HCT116 (cell line): ENCODE results near the gene TM9SF2. TPM values are rescaled to one million over a fixed set of nuclear protein-coding genes. Genes with fewer than 3 reads are reported as not detected.

Experiments
- ATAC-seq: fragments of 200-7000 bp; cut with Tn5 transposase; 2 replicates; pipeline ENCODE4 v1.9.1; 2020; ENCODE audit warnings: mild to moderate bottlenecking, moderate library complexity
- BruUV-seq: library from RNA; stranded (reverse); fragments of 400-500 nt; replicated peaks from 2 replicates; lab custom pipeline; 2021; lab: Mats Ljungman, UMichigan
- CTCF ChIA-PET: fragments of 300-600 bp; sonication (Branson Sonifier 250); formaldehyde crosslinking; loops from one replicate; lab custom pipeline; 2021; ENCODE audit warnings: antibody characterized with exemption; lab: Charles Lee
- POLR2A ChIA-PET: fragments of 300-600, 350-600 bp; sonication (Branson Sonifier 250); formaldehyde crosslinking; loops from one replicate; lab custom pipeline; 2021; ENCODE audit warnings: antibody characterized with exemption; lab: Charles Lee
- RAD21 ChIA-PET, 2 experiments: fragments of 300-600 bp; sonication (Branson Sonifier 250); formaldehyde crosslinking; loops; one replicate each; lab custom pipeline; 2023; ENCODE audit warnings: low total read pairs in 2 of 2; ENCODE audit not compliant: uncharacterized antibody in 2 of 2, unreplicated experiment in 2 of 2, low non-redundant PET in 1 of 2; lab: Charles Lee
- DNase-seq: peaks from one replicate; pipeline ENCODE4 v3.0.0-alpha.2; 2010; ENCODE audit warnings: low read depth, low spot score
- H2AFZ ChIP-seq: fragments of 200-600 bp; shearing (Covaris generic), sonication (generic); 2 replicates; pipeline ENCODE4 v1.6.1; 2017; ENCODE audit warnings: low read depth, mixed run types, mixed read lengths, antibody characterized with exemption, low read length; ENCODE audit not compliant: poor library complexity, severe bottlenecking
- H3K27ac ChIP-seq: 2 replicates; pipeline ENCODE4 v1.5.1; 2012; ENCODE audit warnings: low read depth, low read length
- H3K27me3 ChIP-seq: fragments of 200-600 bp; sonication (generic); 2 replicates; pipeline ENCODE4 v1.6.1; 2016; ENCODE audit warnings: mixed run types, low read length, mixed read lengths; ENCODE audit not compliant: insufficient read depth
- H3K36me3 ChIP-seq, 2 experiments: fragments of 200-500 bp in 1 of 2; fragments of 200-600 bp in 1 of 2; sonication (Bioruptor generic) in 1 of 2; sonication (generic) in 1 of 2; 2 replicates each; pipeline versions ENCODE4 v1.5.1 to v1.6.1; 2014 to 2016; ENCODE audit warnings: low read length in 2 of 2, inconsistent platforms in 1 of 2, mixed read lengths in 1 of 2, mixed run types in 1 of 2; ENCODE audit not compliant: insufficient read depth in 2 of 2, control insufficient read depth in 1 of 2
- H3K4me1 ChIP-seq, 2 experiments: fragments of 200-600 bp in 1 of 2; sonication (generic) in 1 of 2; 2 replicates each; pipeline versions ENCODE4 v1.5.1 to v1.6.1; 2012 to 2017; ENCODE audit warnings: low read length in 2 of 2, inconsistent platforms in 1 of 2, mild to moderate bottlenecking in 1 of 2, mixed read lengths in 1 of 2, mixed run types in 1 of 2, moderate library complexity in 1 of 2; ENCODE audit not compliant: insufficient read depth in 2 of 2, control insufficient read depth in 1 of 2
- H3K4me2 ChIP-seq: fragments of 200-600 bp; sonication (generic); 2 replicates; pipeline ENCODE4 v1.6.1; 2017; ENCODE audit warnings: mixed run types, low read length, mixed read lengths
- H3K4me3 ChIP-seq, 2 experiments: fragments of 200-600 bp in 1 of 2; sonication (generic) in 1 of 2; replicated peaks in 1 of 2; 2 replicates each; pipeline ENCODE4 v1.5.1; 2011 to 2016; ENCODE audit warnings: low read length in 2 of 2, control low read depth in 1 of 2, low read depth in 1 of 2, mild to moderate bottlenecking in 1 of 2, mixed read lengths in 1 of 2, mixed run types in 1 of 2
- H3K79me2 ChIP-seq: fragments of 200-600 bp; sonication (generic); 2 replicates; pipeline ENCODE4 v1.6.1; 2017; ENCODE audit warnings: mild to moderate bottlenecking, mixed run types, low read length, moderate library complexity, mixed read lengths; ENCODE audit not compliant: insufficient read depth
- H3K9ac ChIP-seq: fragments of 200-600 bp; sonication (generic); 2 replicates; pipeline ENCODE4 v1.6.1; 2016; ENCODE audit warnings: low read length, mixed read lengths
- H3K9me2 ChIP-seq: fragments of 200-600 bp; sonication (generic), shearing (Covaris generic); 2 replicates; pipeline ENCODE4 v1.6.1; 2017; ENCODE audit warnings: mixed run types, mild to moderate bottlenecking, moderate library complexity; ENCODE audit not compliant: insufficient read depth
- H3K9me3 ChIP-seq, 2 experiments: fragments of 200-500 bp in 1 of 2; fragments of 200-600 bp in 1 of 2; sonication (Bioruptor generic) in 1 of 2; sonication (generic) in 1 of 2; 2 replicates each; pipeline ENCODE4 v1.6.1; 2014 to 2017; ENCODE audit warnings: low read length in 2 of 2, mixed read lengths in 2 of 2, inconsistent platforms in 1 of 2, low read depth in 1 of 2, mild to moderate bottlenecking in 1 of 2, mixed run types in 1 of 2, moderate library complexity in 1 of 2; ENCODE audit not compliant: control insufficient read depth in 1 of 2, insufficient read depth in 1 of 2
- H4K20me1 ChIP-seq: fragments of 200-600 bp; sonication (generic), shearing (Covaris generic); 2 replicates; pipeline ENCODE4 v1.6.1; 2017; ENCODE audit warnings: mixed run types, mild to moderate bottlenecking, moderate library complexity; ENCODE audit not compliant: insufficient read depth
- ATF3 ChIP-seq: IDR thresholded peaks from 2 replicates; pipeline ENCODE4 v1.6.1; 2012
- CBX3 ChIP-seq: IDR thresholded peaks from 2 replicates; pipeline ENCODE4 v1.6.1; 2012; ENCODE audit warnings: low read depth
- CEBPB ChIP-seq: IDR thresholded peaks from 2 replicates; pipeline ENCODE4 v1.6.1; 2012; ENCODE audit warnings: low read depth
- EGR1 ChIP-seq: IDR thresholded peaks from 2 replicates; pipeline ENCODE4 v1.6.1; 2012; ENCODE audit warnings: low read depth
- ELF1 ChIP-seq: IDR thresholded peaks from 2 replicates; pipeline ENCODE4 v1.6.1; 2012; ENCODE audit warnings: low read depth, borderline replicate concordance
- EZH2 ChIP-seq: fragments of 200-600 bp; sonication (generic); IDR thresholded peaks from 2 replicates; pipeline ENCODE4 v1.6.1; 2017; ENCODE audit warnings: antibody characterized with exemption, mixed run types
- EZH2phosphoT487 ChIP-seq: fragments of 200-600 bp; IDR thresholded peaks from 2 replicates; pipeline ENCODE4 v1.6.1; 2018; ENCODE audit warnings: antibody characterized with exemption, borderline replicate concordance
- FOSL1 ChIP-seq: IDR thresholded peaks from 2 replicates; pipeline ENCODE4 v1.6.1; 2012; ENCODE audit warnings: low read depth
- MAX ChIP-seq: IDR thresholded peaks from 2 replicates; pipeline ENCODE4 v1.6.1; 2012
- POLR2AphosphoS5 ChIP-seq: IDR thresholded peaks from 2 replicates; pipeline ENCODE4 v1.6.1; 2011; ENCODE audit warnings: mild to moderate bottlenecking, low read depth, low read length, moderate library complexity
- RAD21 ChIP-seq: IDR thresholded peaks from 2 replicates; pipeline ENCODE4 v1.6.1; 2012; ENCODE audit warnings: low read depth, mild to moderate bottlenecking
- REST ChIP-seq: IDR thresholded peaks from 2 replicates; pipeline ENCODE4 v1.6.1; 2012; ENCODE audit warnings: low read depth
- SIN3A ChIP-seq: IDR thresholded peaks from 2 replicates; pipeline ENCODE4 v1.6.1; 2012; ENCODE audit warnings: low read depth
- SRF ChIP-seq: IDR thresholded peaks from 2 replicates; pipeline ENCODE4 v1.6.1; 2012; ENCODE audit warnings: low read depth
- YY1 ChIP-seq: IDR thresholded peaks from 2 replicates; pipeline ENCODE4 v1.6.1; 2011; ENCODE audit warnings: low read length, low read depth, moderate library complexity, mild to moderate bottlenecking; ENCODE audit not compliant: insufficient replicate concordance; ENCODE audit errors: extremely low read depth
- ZFX ChIP-seq: fragments of 450-650 bp; IDR thresholded peaks from 2 replicates; pipeline ENCODE4 v1.6.1; 2017
- ZNF274 ChIP-seq: fragments of 200-500 bp; sonication (Bioruptor generic); IDR thresholded peaks from 2 replicates; pipeline ENCODE4 v1.6.1; 2014; ENCODE audit warnings: mild to moderate bottlenecking, low read depth, low read length, inconsistent platforms
- intact Hi-C: fragments of 100-400 bp; cut with micrococcal nuclease; formaldehyde crosslinking; loops from 2 replicates; pipeline ENCODE4 v1.10.0; 2022
- total RNA-seq: library from RNA; stranded (reverse); gene quantifications from one replicate; pipeline ENCODE4 v1.2.1, GENCODE V29; 2021; ENCODE audit not compliant: unreplicated experiment

TM9SF2 gene
- total RNA-seq, 1 experiment from 2014 or later: 77.8 TPM

DNA sequence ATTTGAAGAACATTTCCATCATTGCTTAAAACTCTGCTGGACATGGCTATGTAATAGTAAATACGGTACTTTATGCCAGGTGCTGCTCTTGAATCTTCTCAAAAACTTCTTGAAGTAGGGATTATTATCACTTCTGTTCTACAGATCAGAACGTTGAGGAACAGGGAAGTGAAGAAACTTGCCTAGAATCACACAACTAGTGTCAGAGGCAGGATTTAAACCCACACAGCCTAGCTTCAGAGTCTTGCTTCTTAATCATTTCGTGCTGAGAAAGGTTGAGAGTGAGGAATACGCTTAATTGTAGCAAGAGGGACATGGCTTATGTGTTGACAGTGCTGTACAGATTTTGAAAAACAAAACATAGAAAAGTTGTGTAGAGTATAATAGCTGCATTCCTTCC is 13.5 kb downstream of the TM9SF2 start (continued):
- TF ChIP-seq YY1 (no peak), REST (no peak), MAX (no peak), EZH2phosphoT487 (no peak), EGR1 (no peak), ATF3 (no peak), POLR2AphosphoS5 (no peak), CEBPB (no peak), FOSL1 (no peak)
- TF ChIP-seq, all 23 proteins: peak for 0

GRCh38 chr13:99516153-99516929 is 15.1 kb downstream of the TM9SF2 start:
- Histone ChIP-seq H3K4me2 (no peak overlapping the region), H4K20me1 (0 out of 2 replicates have a peak, but pooled peaks cover 4% of the 10 kb centered on the region), H3K9ac (no peak overlapping the region), H3K27me3 (no peaks in the 10 kb centered on the region), H3K4me1 (no peaks in the 10 kb centered on the region), H3K27ac (no peak overlapping the region), H3K79me2 (peaks cover 66% of the 10 kb centered on the region), H3K36me3 (peaks cover 3 to 16% of the 10 kb centered on the region in 2 experiments; a peak in 3 of 4 replicates), H3K9me2 (no peaks in the 10 kb centered on the region), H3K9me3 (no peaks in the 10 kb centered on the region), H2AFZ (no peak overlapping the region), H3K4me3 (no peak overlapping the region)
- no TSS peak for BruUV-seq
- DNase-seq (no peak), ATAC-seq (no peak)
- ChIA-PET CTCF (interaction anchor here (1.1 kb wide), 1 partner anchor 11 kb away, joined by 3 read pairs; no protein-coding TSS in a partner anchor), POLR2A (no interaction called here), RAD21 (no interaction called here)
- intact Hi-C loops: no loop called here
- TF ChIP-seq ELF1 (no peak), ZFX (no peak), POLR2AphosphoS5 (no peak), SRF (no peak), SIN3A (no peak), CEBPB (no peak), CBX3 (no peak), EZH2 (no peak), EZH2phosphoT487 (no peak), REST (no peak), EGR1 (no peak), ZNF274 (no peak), MAX (no peak), RAD21 (no peak)
